Suprapubic skin (tissue), 4 donors: ENCODE results near the gene HOXB9.

Experiments used
- CTCF ChIP-seq, 2 donors: fragments of 200-600 bp in 1 of 2; fragments of 450-650 bp in 1 of 2; sonication (generic) in 1 of 2; IDR thresholded peaks; one replicate each; pipeline ENCODE4 v1.5.1; 2016 to 2019; ENCODE audit warnings: antibody characterized with exemption in 2 of 2, mild to moderate bottlenecking in 1 of 2, moderate library complexity in 1 of 2
- POLR2A ChIP-seq, 2 donors: fragments of 450-650 bp; IDR thresholded peaks; one replicate each; pipeline ENCODE4 v1.6.1; 2017; ENCODE audit warnings: antibody characterized with exemption in 2 of 2, mild to moderate bottlenecking in 2 of 2, moderate library complexity in 2 of 2
- POLR2AphosphoS5 ChIP-seq, 3 donors: sonication (generic); formaldehyde crosslinking; IDR thresholded peaks; one replicate each; pipeline ENCODE4 v1.6.1; 2017; ENCODE audit warnings: antibody characterized with exemption in 3 of 3

GRCh38 chr17:48611681-48612455 is 14.3 kb downstream of the HOXB9 start:
- TF ChIP-seq POLR2AphosphoS5 (IDR thresholded peaks at IDR 0.05): no peak
- no peak for TF ChIP-seq POLR2A (IDR thresholded peaks at IDR 0.05)
- TF ChIP-seq CTCF (IDR thresholded peaks at IDR 0.05): no peak
